Frontal cortex (tissue), 4 donors: ENCODE measurements around the gene COBL. TPM values are rescaled to one million over a fixed set of nuclear protein-coding genes. Genes with fewer than 3 reads are reported as not detected.
A peak's percentile ranks its signal among the peaks of the same experiment; 100 is the strongest.

Source experiments
- DNase-seq, 2 donors: peaks; one replicate each; pipeline ENCODE4 v3.0.0; 2012; ENCODE audit warnings: low spot score in 2 of 2
- FAIRE-seq: peaks from 2 replicates; lab custom pipeline; 2012; peaks lifted over from hg19 to GRCh38; lab: Jason Lieb, UNC
- total RNA-seq: library from RNA; depleted of rRNA; stranded (reverse); fragments of >200 nt; gene quantifications from one replicate; pipeline ENCODE4 v1.2.3, GENCODE V29; 2014
- donor health status: control.
- donor health status: control.
- donor health status: control.

Gene COBL
- total RNA-seq, 1 donor from 2014 or later = 2.4 TPM

GRCh38 chr7:51075681-51076580 lies 240.7 kb downstream of the COBL start:
- FAIRE-seq = no peak
- DNase-seq = no peak

GRCh38 chr7:51073171-51073570 lies 243.4 kb downstream of the COBL start:
- no peak for FAIRE-seq
- DNase-seq = no peak

DNA sequence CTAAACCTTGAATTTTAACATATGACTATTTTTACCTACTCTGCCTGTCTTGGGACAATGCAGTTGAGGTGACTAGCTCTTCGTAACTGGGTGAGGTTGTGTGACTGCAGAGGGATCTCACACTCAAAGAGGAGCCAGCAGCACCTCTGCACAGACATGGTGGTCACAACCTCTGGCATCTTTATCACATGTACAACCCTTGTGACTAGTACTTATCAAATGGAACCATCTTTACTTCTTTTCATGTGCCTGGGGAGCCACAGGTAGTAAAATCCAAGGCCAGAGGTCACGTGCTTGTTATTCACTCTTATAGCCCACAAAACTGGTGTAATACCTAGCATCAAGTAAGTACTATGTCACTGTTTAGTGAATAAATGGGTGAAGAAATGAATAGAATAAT lies 244.3 kb downstream of the COBL start:
- no peak for FAIRE-seq
- no peak for DNase-seq

DNA sequence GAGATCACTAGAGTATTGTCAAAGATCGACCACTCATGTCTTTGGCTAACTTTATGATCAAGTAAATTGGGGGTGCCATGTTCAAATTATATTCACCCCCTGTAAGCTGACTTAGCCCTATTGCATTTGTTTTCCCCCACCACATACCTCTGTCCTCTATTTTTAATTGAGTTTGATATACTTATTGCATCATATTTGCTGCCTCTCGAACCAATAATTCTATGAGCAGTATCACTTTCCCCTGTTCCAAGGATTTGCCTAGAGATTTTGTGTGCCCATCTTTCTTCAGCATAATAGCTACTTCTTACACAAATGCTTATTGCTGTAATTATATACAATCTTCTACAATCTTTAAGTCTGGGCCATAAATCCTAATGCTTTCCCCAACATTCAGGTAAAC lies 245.2 kb downstream of the COBL start:
- FAIRE-seq (no peak), DNase-seq (no peak)

DNA sequence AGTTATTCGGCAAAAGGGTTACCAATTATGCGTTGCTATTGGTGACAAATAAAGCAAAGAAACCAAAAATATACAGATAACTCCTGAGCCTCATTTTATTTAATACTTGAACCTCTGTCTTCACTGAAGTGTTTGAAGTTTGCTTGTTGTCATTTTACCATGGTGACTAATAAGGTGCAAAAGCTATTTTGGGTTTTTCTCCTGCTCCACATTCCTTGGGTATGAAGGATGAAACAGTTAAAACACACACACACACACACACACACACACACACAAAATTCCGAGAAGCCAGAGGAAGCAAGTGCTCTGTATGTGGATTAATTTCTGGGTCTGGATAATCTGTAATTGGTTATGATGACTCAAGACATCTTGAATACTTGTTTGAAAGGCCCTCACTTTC lies 246.5 kb downstream of the COBL start:
- no peak for DNase-seq
- FAIRE-seq = no peak

DNA sequence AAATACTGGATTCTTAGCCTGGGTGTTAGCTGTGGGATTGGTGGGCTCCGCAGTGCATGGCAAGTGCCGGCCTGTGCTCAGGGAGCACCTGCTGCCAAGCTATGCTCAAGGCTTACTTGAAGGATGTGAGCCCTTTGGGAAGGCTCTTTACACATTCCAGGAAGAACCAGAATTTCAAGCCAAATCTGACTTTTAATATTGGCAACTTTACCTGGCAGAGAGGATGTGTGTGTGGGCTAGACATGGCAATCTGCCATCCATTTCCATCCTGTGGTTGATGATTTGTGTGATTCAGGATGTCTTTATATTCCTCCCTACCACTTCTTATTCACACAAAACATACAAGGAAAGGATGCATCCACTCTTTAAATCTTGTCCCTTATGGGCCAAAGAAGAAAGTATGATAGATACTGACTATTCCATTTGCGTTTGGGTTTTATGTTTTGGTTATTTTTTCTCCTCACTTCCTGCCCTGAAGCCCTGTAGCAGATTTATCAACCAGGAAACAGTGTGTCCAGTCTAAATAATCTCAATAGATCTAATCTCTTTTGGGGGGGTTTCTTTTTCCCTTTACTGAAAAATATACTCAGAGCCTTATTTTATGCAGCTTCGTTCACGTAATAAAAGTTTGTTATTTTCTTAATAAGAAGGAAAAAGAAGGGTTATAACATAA lies 247.1 kb downstream of the COBL start:
- DNase-seq (no peak), FAIRE-seq (no peak)

GRCh38 chr7:51068401-51068800 lies 248.2 kb downstream of the COBL start:
- no peak for FAIRE-seq
- no peak for DNase-seq

DNA sequence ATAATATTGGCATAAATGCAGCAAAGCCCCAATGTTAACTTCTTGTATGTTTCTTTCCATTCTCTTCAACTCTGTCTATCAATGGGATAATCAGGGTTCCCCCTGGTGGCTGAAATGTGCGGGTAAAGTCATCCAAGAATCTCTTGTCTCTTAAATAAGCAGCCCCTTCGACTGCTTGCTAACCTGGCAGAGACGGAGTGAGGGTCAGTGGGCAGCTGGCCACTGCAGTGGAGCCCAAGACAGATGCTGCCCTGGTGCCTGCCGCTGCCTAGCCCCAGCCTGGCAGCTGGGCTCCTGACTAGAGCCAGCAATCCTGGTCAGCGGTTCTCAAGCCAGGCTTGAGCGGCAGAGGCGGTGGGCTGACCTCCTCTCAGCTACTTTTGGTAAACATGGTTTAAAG lies 248.9 kb downstream of the COBL start:
- no peak for FAIRE-seq
- DNase-seq = peak in 1 of 2 donors; percentile 19

DNA sequence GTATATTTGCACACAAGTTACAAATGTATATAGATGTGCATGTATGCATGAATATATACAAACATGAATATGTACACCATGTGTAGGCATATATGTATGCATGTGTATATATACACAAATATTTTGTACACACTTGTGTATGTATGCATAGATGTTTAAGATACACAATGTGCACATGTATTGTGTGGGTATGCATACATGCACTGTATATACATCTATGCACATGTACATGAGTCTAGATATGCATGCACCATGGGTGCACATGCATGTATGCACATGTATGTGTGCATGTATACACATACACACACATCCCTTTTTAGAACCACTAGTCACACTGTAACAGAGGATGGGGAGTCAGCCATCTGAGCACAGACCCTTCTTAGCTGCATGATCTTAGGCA lies 249.4 kb downstream of the COBL start:
- DNase-seq = no peak
- FAIRE-seq = no peak

DNA sequence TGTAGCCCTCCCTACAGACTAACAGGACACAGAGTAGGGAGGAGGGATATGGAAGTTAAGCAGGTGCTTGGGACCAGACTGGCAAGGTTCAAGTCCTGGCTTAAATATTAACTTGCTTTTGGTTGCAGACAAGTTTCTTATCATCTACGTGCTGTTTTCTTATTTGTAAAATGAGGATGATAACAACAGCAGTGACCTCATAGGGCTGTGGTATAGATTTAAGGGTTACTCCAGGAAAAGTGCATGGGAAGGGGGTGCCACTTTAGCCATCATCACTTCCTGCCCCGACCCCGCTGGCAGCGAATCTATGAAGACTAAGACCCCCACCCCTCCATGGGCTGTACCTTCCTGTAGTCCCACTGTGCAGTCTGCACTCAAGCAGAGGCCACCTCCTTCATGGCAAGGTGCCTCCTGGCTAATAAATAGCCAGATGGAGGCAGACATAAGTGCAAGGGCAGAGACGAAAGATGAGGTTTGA lies 250.2 kb downstream of the COBL start:
- DNase-seq = no peak
- no peak for FAIRE-seq

GRCh38 chr7:51065766-51066165 lies 250.8 kb downstream of the COBL start:
- DNase-seq = no peak
- FAIRE-seq = no peak

DNA sequence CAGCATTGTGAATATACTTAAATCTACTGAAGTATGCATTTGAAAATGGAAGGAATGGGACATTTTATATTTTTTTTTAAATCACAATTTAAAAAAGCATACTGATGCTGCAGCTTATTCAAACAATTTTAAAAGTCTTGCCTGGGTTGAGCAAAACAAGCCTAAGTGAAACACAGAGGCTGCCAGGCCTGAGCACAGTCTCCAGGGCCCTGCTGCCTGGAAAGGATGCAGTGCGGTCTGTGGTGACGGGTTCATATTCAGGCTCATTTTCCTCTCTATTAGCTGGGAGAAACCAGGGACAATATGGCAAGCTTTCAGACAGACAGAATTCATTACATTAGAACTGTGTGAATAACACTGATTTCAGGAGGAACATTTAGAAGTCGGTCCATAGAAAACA lies 251.9 kb downstream of the COBL start:
- no peak for DNase-seq
- FAIRE-seq = no peak

DNA sequence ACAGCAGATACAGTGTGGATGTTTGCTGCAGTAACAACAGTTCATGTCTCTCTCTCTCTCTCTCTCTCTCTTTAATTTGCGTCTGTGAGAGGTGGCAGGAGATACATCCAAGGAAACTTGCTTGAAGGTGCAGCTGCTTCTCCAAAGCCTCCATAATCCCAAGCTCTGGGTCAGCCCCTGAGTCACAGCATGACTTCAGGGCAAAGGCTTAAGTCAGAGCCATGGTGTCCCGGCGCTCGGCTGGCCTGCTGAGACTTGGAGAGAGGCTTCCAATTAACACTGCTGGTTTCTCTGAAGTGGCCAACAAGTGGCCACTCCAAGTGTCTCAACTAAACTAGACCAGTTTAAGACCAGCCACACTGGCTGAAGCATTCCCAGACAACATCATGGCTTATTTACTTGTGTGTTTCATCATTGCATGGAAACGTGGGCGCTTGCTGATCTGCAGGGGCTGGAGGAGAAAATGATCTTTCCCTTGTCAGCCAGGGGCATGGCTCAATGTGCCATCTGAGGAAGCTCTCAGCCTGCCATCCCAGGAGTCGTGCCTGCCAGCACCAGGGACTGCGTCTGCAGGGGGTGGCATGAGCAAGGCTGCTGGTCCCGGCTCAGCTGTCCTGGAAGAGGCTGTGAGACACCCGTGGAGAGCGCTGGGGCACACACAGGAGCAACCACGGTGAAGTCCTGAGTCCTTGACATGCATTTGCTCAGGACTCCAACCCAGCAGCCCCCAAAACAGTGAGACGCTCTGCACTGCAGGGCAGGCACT lies 254.2 kb downstream of the COBL start:
- DNase-seq (no peak), FAIRE-seq (no peak)

- FAIRE-seq = no peak
- no peak for DNase-seq
Observed at GRCh38 chr7:51060536-51060935, 256.1 kb downstream of the COBL start.

DNA sequence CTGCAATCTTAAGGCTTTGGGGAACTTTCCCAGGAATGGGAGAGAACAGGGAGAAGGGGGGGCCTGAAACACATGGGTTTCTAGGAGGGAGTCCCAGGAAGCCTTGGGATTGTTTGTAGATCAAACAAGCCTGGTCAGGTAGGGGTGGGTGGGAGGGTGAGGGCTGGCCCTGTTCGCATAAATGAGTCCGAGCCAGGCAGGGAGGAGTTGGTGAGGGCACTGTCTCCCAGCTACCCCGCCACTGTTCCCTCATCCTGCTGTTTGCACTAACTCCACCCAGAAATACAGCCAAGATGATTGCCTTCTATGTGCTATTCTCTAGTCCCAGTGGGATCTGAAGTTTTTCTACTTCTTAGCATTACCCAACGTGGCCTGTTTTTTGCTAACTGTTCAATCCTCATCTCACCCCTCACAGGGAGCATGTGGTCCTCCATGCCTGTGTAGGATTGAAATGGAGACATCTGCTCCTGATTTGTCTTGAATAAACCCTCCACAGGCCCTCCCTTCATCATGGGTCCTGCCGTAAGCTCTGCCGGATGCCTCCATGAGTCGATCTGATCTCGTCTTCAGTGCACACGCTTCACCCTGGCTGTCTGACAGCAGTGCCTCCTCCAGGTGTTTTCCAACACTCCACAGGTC lies 257.0 kb downstream of the COBL start:
- FAIRE-seq = no peak
- no peak for DNase-seq

- FAIRE-seq = no peak
- no peak for DNase-seq
Observed at GRCh38 chr7:51058764-51059163, 257.8 kb downstream of the COBL start.

DNA sequence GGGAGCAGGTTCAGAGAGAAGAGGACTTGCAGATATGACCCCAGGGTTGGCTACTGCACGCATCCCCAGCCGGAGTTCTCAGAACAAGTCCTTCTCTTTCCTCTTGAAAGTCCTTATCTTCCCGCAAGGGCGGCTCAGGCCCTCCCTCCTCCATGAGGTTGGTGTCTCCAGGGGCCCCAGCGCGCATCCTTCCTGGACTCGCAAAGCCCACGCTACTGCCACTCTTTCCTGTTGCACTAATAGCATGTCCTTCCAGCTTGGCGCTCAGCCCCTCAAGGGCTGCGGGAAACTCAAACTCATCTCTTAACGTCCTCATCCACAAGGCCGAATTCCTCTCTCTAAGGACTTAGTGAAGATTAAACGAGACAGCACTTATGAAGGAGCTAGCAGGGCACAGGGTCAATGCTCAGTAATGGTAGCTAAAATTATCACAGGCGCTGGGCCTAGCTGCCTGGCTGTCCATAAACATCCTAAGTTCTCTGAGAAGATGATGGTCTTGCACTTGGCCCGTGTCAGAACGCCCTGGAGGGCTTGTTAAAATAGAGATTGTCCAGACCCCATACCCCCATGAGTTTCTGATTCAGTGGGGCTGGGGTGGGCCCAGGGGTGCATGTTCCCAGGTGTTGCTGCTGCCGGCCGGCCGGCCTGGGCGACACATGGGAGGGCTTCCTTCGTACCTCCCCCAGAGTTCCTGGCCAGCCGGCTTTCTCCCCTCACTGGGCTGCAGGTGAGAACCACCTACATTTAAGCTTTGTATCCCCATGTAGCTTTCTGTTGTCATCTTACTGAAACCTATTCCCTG lies 261.4 kb downstream of the COBL start:
- DNase-seq (no peak), FAIRE-seq (no peak)

DNA sequence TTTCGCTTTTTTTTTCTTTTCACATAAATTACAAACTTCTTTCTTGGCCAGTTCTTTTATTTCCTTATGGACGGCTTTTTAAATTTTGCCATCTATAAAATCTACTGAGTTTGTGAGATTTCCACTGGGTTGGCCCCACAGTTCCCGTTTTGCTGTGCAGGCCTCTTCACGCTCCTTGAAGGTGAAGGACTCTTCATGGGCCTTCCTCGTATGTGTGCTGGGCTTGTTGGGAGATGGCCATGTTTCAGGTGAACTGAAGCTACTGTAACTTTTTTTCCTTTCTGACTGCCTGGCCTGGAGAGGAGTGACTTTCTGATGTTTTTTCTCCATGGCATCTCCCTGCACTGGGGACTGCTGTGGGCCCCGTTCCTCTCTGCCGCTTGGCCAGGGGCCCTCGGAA lies 262.4 kb downstream of the COBL start:
- FAIRE-seq (no peak), DNase-seq (no peak)

DNA sequence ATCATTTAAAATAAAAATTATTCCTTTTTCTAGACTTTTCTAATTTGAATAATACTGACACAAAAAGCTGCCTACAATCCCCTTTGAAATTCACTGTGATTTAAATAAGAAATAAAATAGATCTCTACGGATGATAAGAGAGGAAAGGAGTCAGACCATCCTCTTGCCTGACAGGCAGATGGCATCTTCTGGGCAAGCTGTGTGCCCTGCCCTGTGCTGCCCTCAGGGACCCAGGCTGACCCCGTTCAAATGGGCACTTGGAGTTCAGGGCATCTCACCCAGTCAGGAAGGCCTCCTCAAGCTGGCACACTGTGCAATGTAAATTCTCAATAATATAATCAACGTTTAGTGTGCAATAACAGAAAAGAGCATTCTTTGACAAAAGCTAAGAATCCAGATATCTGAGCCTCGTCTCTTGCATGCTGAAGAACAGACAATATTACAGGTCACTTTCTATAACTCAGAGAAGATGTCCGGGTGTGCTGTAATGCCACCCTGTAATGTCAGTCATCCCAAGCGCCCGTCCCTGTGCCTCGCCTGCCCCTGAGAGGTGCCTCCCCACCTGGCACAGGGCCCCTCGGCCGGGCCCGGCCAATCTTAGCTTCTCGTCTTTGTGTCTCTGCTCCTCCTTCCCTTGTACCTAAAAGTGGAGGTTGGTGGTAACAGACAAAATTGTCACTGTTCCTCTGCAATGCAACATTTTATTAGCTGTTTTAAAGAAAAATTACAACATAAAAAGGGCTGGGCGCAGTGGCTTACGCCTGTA lies 263.3 kb downstream of the COBL start:
- DNase-seq = no peak
- FAIRE-seq = peak; percentile 36
